GM21390 (cell line): ENCODE measurements around the gene AFF3.

Experiments
- ATAC-seq: cut with Tn5 transposase; IDR thresholded peaks from one replicate; pipeline ENCODE4 v1.9.1; 2021; ENCODE audit not compliant: unreplicated experiment

The AFF3 gene

GRCh38 chr2:100013892-100014677, 128.3 kb downstream of the AFF3 start:
- no peak for ATAC-seq

- no peak for ATAC-seq
These were observed 129.8 kb downstream of the AFF3 start for GRCh38 chr2:100012561-100012960.

- ATAC-seq: no peak
These were observed 131.1 kb downstream of the AFF3 start for GRCh38 chr2:100011272-100011731.

- ATAC-seq: no peak
These were observed 131.8 kb downstream of the AFF3 start for GRCh38 chr2:100010606-100011005.

GRCh38 chr2:100009743-100010142, 132.6 kb downstream of the AFF3 start:
- no peak for ATAC-seq

GRCh38 chr2:100008956-100009355, 133.4 kb downstream of the AFF3 start:
- ATAC-seq: no peak

- ATAC-seq: no peak
These were observed 135.9 kb downstream of the AFF3 start for GRCh38 chr2:100006516-100006915.

GRCh38 chr2:100004959-100005387, 137.4 kb downstream of the AFF3 start:
- ATAC-seq: no peak

GRCh38 chr2:100004348-100004884, 138.0 kb downstream of the AFF3 start:
- no peak for ATAC-seq

- no peak for ATAC-seq
These were observed 140.3 kb downstream of the AFF3 start for GRCh38 chr2:100002059-100002458.

GRCh38 chr2:100000915-100001707, 141.3 kb downstream of the AFF3 start:
- no peak for ATAC-seq

GRCh38 chr2:99998651-99999320, 143.6 kb downstream of the AFF3 start:
- no peak for ATAC-seq

- no peak for ATAC-seq
These were observed 152.5 kb downstream of the AFF3 start for GRCh38 chr2:99989905-99990304.

- ATAC-seq: no peak
These were observed 153.8 kb downstream of the AFF3 start for GRCh38 chr2:99988599-99988998.

GRCh38 chr2:99987160-99987559, 155.2 kb downstream of the AFF3 start:
- ATAC-seq: no peak

GRCh38 chr2:99984799-99985515, 157.4 kb downstream of the AFF3 start:
- no peak for ATAC-seq

GRCh38 chr2:99982744-99983143, 159.6 kb downstream of the AFF3 start:
- ATAC-seq: no peak

- no peak for ATAC-seq
These were observed 160.6 kb downstream of the AFF3 start for GRCh38 chr2:99981840-99982239.

- ATAC-seq: no peak
These were observed 162.2 kb downstream of the AFF3 start for GRCh38 chr2:99980176-99980575.

GRCh38 chr2:99977966-99978365, 164.4 kb downstream of the AFF3 start:
- ATAC-seq: no peak

GRCh38 chr2:99975386-99975785, 167.0 kb downstream of the AFF3 start:
- ATAC-seq: no peak
